ENCODE measurements around the gene CPHXL2.

The CPHXL2 gene

DNA sequence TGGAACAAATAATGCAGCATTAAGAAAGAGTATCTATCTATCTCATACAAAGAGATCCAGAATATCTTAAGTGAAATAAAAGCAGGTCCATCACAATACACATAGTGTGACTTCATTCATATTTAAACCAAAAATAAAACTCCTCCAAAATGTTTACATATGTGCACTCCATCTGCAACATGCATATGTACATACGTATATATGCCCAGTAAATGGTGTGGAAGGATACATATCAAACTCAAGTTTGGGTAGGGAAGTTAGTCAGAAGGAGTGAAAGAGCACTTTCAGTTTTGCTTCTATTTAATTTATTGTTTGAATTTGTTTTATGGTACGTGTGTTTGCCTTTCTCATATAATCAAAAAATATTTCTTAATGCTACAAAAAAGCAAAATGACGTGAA lies 41.8 kb downstream of the CPHXL2 start:
- no peak for DNase-seq

DNA sequence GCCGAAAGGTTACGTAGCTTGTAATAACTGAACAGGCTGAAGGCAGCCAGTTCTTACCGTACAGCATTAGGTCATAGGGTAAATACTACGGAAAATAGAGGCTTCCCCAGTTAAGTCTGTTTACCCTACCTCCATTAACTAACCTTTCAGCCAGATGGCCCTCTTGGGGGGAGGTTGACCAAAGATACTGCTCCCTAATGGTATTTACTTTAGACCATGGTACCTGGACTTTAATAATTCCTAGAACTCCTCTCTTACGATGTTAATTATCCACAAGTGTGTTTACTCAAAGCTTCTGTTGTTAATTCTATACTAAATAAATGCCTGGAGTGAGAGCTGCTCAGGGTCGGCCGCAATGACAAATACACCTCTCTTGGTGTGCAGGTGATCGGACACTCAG lies 44.0 kb downstream of the CPHXL2 start:
- no peak for DNase-seq

DNA sequence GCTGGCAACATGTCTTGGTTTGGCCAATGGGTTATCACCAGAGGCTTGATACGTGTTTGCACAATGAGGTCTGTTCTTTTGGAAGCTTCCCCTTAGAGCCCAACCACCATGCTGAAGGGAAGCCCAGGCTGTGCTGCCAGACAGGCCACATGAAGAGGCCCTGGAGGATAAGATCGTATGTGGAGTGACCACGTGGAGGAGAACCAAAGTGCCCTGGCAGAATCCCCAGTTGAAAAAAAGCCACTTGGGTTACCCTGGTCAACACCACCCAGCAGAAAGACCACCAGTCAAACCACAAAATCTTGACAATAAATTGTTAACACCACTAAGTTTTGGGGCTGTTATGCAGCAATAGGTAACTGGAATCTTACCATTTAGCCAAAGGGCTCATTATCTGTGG lies 46.8 kb downstream of the CPHXL2 start:
- DNase-seq, result no peak

DNA sequence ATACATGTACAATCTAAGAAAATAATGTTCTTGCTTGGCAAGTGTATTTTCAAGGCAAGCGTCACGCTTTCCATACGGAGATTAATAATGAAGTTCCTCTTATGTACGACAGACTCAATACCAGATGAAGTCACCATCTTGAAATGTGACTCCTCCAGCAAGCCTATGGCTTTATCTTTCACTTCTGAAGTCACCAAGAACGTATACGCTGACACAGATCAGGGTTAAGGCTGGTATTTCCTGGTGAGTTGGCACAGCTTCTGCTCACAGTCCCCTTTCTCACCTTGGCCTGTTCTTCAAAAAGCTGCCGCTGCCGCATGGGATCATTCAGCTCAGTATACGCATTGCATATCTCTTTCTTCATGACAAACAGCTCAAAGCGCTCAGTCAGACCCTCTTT lies 47.7 kb downstream of the CPHXL2 start:
- no peak for DNase-seq

DNA sequence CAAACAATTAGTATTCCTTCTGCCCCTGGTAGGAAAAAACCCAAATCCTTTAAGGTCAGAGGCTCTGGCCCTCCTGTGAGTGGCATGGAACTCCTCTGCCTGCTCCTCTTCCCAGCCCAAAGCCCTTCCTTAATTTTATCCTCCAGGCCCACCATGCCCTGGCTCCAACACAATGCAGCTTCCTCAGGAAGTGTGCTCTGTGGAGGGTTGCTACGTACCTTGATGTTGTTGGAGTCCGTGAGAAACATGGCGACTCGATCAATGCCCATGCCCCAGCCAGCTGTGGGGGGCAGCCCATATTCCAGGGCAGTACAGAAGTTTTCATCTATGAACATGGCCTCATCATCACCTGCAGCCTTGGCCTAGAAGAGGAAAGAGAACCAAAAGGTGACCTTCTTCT lies 48.5 kb downstream of the CPHXL2 start:
- DNase-seq, result no peak

- DNase-seq, result no peak
Measured at GRCh38 chr16:75627851-75628250, 49.0 kb downstream of the CPHXL2 start.

GRCh38 chr16:75626806-75627205 lies 50.0 kb downstream of the CPHXL2 start:
- DNase-seq, result no peak

DNA sequence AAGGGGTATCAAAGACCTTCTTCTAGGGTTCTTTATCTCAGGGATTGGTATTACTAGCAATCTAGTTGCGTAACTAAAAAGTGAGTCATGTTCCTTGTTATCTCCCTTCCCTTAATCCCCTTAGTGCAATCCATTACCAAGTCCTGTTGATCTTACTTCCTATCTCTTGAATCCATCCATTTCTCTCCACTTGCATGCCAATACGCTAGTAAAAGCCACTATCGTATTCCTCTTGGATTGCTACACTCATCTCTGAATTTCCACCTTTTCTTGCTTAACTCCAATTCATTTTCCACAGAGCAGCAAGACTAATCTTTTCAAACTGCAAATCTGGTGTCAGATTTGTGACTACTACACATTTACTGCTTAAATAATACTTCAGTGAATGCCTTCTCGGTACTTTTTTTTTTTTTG lies 51.9 kb downstream of the CPHXL2 start:
- no peak for DNase-seq

- DNase-seq, result peak; percentile 99
Measured at GRCh38 chr16:75622761-75623605, 53.8 kb downstream of the CPHXL2 start, which contains the start of gene ADAT1. Gene ADAT1, minus strand, starts transcription at chr16:75623281. Its CDS starts 2,482 bp downstream, at chr16:75620799.

- DNase-seq, result peak; percentile 38
Measured at GRCh38 chr16:75621170-75621477, 55.7 kb downstream of the CPHXL2 start.

- no peak for DNase-seq
Measured at GRCh38 chr16:75620326-75621169, 56.3 kb downstream of the CPHXL2 start.

- DNase-seq, result no peak
Measured at GRCh38 chr16:75618780-75619179, 58.0 kb downstream of the CPHXL2 start.

DNA sequence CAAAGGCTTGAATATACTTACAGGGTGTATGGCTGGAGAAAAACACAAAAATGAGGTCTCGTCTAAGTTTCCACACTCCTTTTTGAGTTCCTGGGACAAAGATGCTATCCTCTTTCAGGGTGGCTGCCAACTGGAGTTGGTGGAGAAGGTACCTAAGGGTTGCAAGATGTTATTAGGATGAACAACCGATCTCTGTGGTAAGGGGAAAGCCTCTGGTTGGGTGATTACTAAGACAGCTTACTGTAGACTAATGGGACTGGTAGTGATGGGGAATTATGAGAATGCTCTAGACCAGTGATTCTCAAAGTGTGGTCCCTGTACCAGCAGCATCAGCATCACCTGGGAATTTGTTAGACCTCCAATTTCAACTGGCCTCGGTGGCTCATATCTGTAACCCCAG lies 59.7 kb downstream of the CPHXL2 start:
- DNase-seq, result no peak

- DNase-seq, result no peak
Measured at GRCh38 chr16:75616521-75617010, 60.2 kb downstream of the CPHXL2 start.

- DNase-seq, result no peak
Measured at GRCh38 chr16:75615619-75616018, 61.2 kb downstream of the CPHXL2 start.

DNA sequence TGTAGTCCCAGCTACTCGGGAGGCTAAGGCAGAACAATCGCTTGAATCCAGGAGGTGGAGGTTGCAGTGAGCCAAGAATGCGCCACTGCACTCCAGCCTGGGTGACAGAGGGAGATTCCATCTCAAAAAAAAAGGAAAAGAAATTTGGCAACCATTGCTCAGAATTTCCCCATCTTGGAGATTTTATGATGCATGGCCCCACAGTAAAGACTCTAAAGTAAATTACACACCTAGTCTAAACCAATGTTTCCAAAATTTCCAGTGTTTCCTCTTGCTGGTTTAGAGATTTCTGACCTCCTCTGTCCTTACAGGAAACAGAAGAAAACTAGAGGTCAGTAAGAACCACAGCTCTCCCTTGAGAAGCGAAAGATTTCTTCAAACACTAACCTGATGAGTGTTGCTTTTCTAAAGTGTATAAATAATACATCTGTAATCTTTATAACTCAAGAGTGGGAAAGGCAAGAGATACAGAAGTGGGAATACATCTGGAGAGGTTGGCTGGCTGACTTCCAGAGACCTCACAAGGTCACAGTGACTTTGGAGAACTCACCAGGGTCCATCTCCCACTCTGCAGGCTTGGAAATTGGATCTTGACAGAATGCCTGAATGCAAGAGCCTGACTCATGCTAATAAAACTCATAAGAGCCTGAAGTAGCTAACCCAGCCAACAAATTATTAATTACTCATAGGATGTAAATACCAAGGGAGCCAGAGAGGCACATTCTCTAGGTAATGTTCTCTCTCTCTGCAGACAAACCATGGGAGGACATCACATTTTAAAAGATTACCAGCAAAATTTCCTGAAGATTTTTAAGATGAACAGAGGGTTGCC lies 62.5 kb downstream of the CPHXL2 start:
- DNase-seq, result no peak

Data from eye (tissue), 1 donor.